Caco-2 (cell line): ENCODE measurements around the gene ELMO2. TPM values are rescaled to one million over a fixed set of nuclear protein-coding genes. Genes with fewer than 3 reads are reported as not detected.

Experiments used
- BruUV-seq: library from RNA; stranded (reverse); fragments of 400-500 nt; replicated peaks from 2 replicates; lab custom pipeline; 2021; lab: Mats Ljungman, UMichigan
- CTCF ChIA-PET: fragments of 300-600 bp; sonication (Branson Sonifier 250); formaldehyde crosslinking; loops from one replicate; lab custom pipeline; 2022; ENCODE audit warnings: antibody characterized with exemption; lab: Charles Lee
- POLR2A ChIA-PET: fragments of 300-600 bp; sonication (Branson Sonifier 250); formaldehyde crosslinking; loops from one replicate; lab custom pipeline; 2022; ENCODE audit warnings: antibody characterized with exemption; lab: Charles Lee
- DNase-seq, 2 experiments: peaks; one replicate each; pipeline versions ENCODE4 v3.0.0 to v3.0.0-alpha.2; 2020 to 2022
- H3K27me3 ChIP-seq: replicated peaks from 2 replicates; pipeline ENCODE4 v1.6.0; 2011; ENCODE audit warnings: low read length; ENCODE audit not compliant: control insufficient read depth, insufficient read depth
- H3K36me3 ChIP-seq: 2 replicates; pipeline ENCODE4 v1.5.1; 2011; ENCODE audit warnings: low read length; ENCODE audit not compliant: control insufficient read depth, insufficient read depth
- H3K4me1 ChIP-seq: fragments of 250-450 bp; sonication (Bioruptor Pico); 2 replicates; pipeline ENCODE4 v1.5.1; 2020; ENCODE audit warnings: mild to moderate bottlenecking
- H3K4me3 ChIP-seq: 2 replicates; pipeline ENCODE4 v1.5.1; 2011; ENCODE audit warnings: low read depth, mild to moderate bottlenecking, control low read depth, low read length
- H3K9me3 ChIP-seq: fragments of 250-450 bp; sonication (Bioruptor Pico); 2 replicates; pipeline ENCODE4 v1.5.1; 2020; ENCODE audit warnings: mild to moderate bottlenecking, moderate library complexity
- H3K27ac Mint-ChIP-seq: one replicate; pipeline ENCODE4 v1.8.0; 2022; ENCODE audit warnings: mixed read lengths; ENCODE audit not compliant: unreplicated experiment
- H3K27me3 Mint-ChIP-seq: one replicate; pipeline ENCODE4 v1.8.0; 2022; ENCODE audit warnings: mixed read lengths; ENCODE audit not compliant: insufficient read depth, unreplicated experiment
- H3K36me3 Mint-ChIP-seq: one replicate; pipeline ENCODE4 v1.8.0; 2022; ENCODE audit warnings: mild to moderate bottlenecking, mixed read lengths; ENCODE audit not compliant: insufficient read depth, unreplicated experiment
- H3K4me1 Mint-ChIP-seq: one replicate; pipeline ENCODE4 v1.8.0; 2022; ENCODE audit warnings: low read depth, mixed read lengths; ENCODE audit not compliant: unreplicated experiment
- H3K4me3 Mint-ChIP-seq: one replicate; pipeline ENCODE4 v1.8.0; 2022; ENCODE audit warnings: mild to moderate bottlenecking, moderate library complexity, mixed read lengths; ENCODE audit not compliant: unreplicated experiment
- H3K9me3 Mint-ChIP-seq: one replicate; pipeline ENCODE4 v1.8.0; 2022; ENCODE audit warnings: mixed read lengths; ENCODE audit not compliant: unreplicated experiment
- intact Hi-C: fragments of 100-400 bp; cut with micrococcal nuclease; formaldehyde crosslinking; loops from one replicate; pipeline ENCODE4 v1.10.0; 2022; ENCODE audit not compliant: unreplicated experiment
- total RNA-seq: library from RNA; stranded (reverse); gene quantifications from 2 replicates; pipeline ENCODE4 v1.2.3, GENCODE V29; 2022
- TF ChIP-seq, protein P1 (sequence below), 2 experiments: fragments of 200-600 bp in 1 of 2; IDR thresholded peaks; 1 replicate in 1 of 2; 2 replicates in 1 of 2; pipeline versions ENCODE4 v1.5.1 to v1.8.0; 2011 to 2022; ENCODE audit warnings: antibody characterized with exemption in 1 of 2, control low read depth in 1 of 2, inconsistent platforms in 1 of 2, low read depth in 1 of 2, low read length in 1 of 2, mild to moderate bottlenecking in 1 of 2, moderate library complexity in 1 of 2; ENCODE audit not compliant: insufficient read depth in 1 of 2, severe bottlenecking in 1 of 2, unreplicated experiment in 1 of 2

ELMO2 gene
- total RNA-seq, 1 experiment from 2014 or later = 82.4 TPM

DNA sequence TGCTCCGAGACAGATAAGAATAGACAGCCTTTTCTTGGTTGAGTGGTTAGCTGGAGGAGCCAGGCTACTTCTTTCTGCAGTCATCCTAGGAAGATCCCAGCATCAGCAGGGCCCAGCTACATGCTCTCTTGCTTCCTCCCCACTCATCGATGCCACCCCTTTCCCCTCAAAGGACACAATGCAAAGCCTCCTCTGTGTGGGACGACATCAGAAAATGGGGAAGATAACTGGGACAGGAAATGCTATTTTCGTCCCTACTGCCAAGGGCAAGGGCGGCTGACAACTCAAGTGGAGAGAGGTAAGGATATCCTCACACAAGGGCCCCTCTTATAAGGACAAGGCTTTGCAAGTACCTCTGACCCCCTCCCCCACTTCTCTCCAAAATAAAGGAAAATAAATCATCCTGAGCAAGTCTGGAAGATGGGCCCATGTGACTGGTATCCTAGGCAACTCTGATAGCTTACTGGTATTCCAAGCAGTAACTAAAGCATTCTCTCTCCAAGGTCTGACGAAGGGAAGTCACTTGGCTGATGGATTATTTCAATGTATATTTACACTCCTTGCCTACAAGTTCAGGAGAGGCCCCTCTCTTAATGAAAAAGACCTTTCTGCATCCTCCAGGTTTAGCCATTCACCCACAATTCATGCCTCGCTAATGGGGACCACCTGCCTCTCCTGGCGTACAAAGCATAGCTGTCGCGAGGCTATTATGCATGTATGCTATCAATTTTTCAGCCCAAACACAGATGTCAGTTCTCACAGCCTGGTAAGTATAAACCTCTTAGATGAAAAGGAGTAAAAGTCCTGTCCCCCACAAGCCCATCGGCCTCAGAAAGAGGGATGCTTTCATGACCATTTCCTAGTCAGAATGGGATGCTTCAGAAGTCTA lies 11.3 kb downstream of the ELMO2 start:
- no peak overlapping the region for H3K4me3 Mint-ChIP-seq
- H3K27me3 ChIP-seq = no peaks in the 10 kb centered on the region
- H3K36me3 Mint-ChIP-seq = peaks cover 35% of the 10 kb centered on the region
- no peaks in the 10 kb centered on the region for H3K9me3 Mint-ChIP-seq
- no peaks in the 10 kb centered on the region for H3K9me3 ChIP-seq
- no peak for DNase-seq
- H3K36me3 ChIP-seq = peaks cover 8% of the 10 kb centered on the region
- H3K4me1 Mint-ChIP-seq = no peaks in the 10 kb centered on the region
- CTCF ChIA-PET = no interaction called here
- no peak overlapping the region for H3K4me3 ChIP-seq
- intact Hi-C loops = no loop called here
- POLR2A ChIA-PET = interaction anchor here (1.0 kb wide), 1 partner anchor 20 kb away, joined by 4 read pairs; no protein-coding TSS in a partner anchor
- H3K27me3 Mint-ChIP-seq = no peaks in the 10 kb centered on the region
- H3K4me1 ChIP-seq = no peaks in the 10 kb centered on the region
- TF ChIP-seq, protein P1, sequence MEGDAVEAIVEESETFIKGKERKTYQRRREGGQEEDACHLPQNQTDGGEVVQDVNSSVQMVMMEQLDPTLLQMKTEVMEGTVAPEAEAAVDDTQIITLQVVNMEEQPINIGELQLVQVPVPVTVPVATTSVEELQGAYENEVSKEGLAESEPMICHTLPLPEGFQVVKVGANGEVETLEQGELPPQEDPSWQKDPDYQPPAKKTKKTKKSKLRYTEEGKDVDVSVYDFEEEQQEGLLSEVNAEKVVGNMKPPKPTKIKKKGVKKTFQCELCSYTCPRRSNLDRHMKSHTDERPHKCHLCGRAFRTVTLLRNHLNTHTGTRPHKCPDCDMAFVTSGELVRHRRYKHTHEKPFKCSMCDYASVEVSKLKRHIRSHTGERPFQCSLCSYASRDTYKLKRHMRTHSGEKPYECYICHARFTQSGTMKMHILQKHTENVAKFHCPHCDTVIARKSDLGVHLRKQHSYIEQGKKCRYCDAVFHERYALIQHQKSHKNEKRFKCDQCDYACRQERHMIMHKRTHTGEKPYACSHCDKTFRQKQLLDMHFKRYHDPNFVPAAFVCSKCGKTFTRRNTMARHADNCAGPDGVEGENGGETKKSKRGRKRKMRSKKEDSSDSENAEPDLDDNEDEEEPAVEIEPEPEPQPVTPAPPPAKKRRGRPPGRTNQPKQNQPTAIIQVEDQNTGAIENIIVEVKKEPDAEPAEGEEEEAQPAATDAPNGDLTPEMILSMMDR (IDR thresholded peaks at IDR 0.05; ENCODE audit: insufficient read depth in 1 of 2, low read depth in 1 of 2, low read length in 1 of 2, severe bottlenecking in 1 of 2, unreplicated experiment in 1 of 2) = no peak
- no peak overlapping the region for H3K27ac Mint-ChIP-seq
- BruUV-seq = no TSS peak

DNA sequence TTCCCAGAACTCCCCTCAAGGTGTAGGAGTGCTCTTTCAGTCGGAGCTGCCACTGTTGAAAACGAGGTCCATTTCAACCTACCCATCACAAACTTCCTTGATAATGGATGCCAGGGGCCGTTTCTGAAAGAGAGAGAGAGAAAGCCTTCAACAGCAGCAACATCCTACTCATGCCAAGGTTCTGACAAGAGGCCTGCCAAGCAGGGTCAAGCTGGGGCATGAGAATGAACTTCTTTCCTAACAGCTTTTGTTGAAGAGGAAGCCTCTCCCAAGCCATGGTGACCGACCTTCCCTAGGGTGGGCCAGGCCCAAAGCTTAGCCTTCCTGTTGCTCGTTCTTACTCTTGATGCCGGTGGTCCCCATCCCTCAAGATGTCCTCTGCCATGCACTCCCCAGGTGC lies 12.4 kb downstream of the ELMO2 start:
- DNase-seq = no peak
- Histone ChIP-seq H3K9me3 (no peaks in the 10 kb centered on the region), H3K4me3 (no peak overlapping the region), H3K4me1 (no peaks in the 10 kb centered on the region), H3K27me3 (no peaks in the 10 kb centered on the region), H3K36me3 (peaks cover 8% of the 10 kb centered on the region)
- POLR2A ChIA-PET = no interaction called here
- CTCF ChIA-PET = no interaction called here
- intact Hi-C loops = loop anchor here (2.0 kb wide), 1 partner anchor 13 kb away; the partner anchor contains the start of gene ELMO2
- Mint-ChIP-seq H3K4me3 (no peak overlapping the region), H3K27me3 (no peaks in the 10 kb centered on the region), H3K36me3 (peaks cover 39% of the 10 kb centered on the region), H3K9me3 (no peaks in the 10 kb centered on the region), H3K27ac (no peak overlapping the region), H3K4me1 (no peaks in the 10 kb centered on the region)
- TF ChIP-seq, protein P1 (IDR thresholded peaks at IDR 0.05; ENCODE audit: insufficient read depth in 1 of 2, low read depth in 1 of 2, low read length in 1 of 2, severe bottlenecking in 1 of 2, unreplicated experiment in 1 of 2) = no peak
- no TSS peak for BruUV-seq

DNA sequence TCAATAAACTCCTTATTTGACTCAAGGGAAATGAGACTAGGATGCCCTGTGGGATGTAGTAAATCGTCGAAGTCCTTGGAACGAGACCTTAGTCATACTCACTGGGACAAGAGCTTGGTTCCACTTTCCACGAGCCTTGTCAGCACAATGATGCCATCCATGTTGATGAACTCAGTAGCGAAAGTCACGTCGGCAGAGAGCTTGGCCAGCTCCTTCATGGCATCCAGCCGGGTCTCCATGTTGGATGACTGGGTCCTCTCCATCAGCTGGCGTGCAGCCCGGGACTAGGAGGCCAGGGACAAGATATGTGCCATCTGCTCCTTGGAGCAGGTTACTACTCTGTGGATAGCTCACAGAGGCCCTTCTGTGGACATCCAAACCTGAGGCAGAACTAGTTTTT lies 17.5 kb downstream of the ELMO2 start:
- CTCF ChIA-PET = no interaction called here
- Histone ChIP-seq H3K36me3 (peaks cover 6% of the 10 kb centered on the region), H3K9me3 (no peaks in the 10 kb centered on the region), H3K4me3 (no peak overlapping the region), H3K27me3 (no peaks in the 10 kb centered on the region), H3K4me1 (no peaks in the 10 kb centered on the region)
- H3K9me3 Mint-ChIP-seq = no peaks in the 10 kb centered on the region
- DNase-seq = no peak
- POLR2A ChIA-PET = interaction anchor here (0.7 kb wide), 1 partner anchor 25 kb away, joined by 4 read pairs; no protein-coding TSS in a partner anchor
- no peaks in the 10 kb centered on the region for H3K27me3 Mint-ChIP-seq
- no peak overlapping the region for H3K4me3 Mint-ChIP-seq
- intact Hi-C loops = no loop called here
- TF ChIP-seq, protein P1 (IDR thresholded peaks at IDR 0.05; ENCODE audit: insufficient read depth in 1 of 2, low read depth in 1 of 2, low read length in 1 of 2, severe bottlenecking in 1 of 2, unreplicated experiment in 1 of 2) = no peak
- H3K27ac Mint-ChIP-seq = no peak overlapping the region
- H3K36me3 Mint-ChIP-seq = peaks cover 45% of the 10 kb centered on the region
- no peaks in the 10 kb centered on the region for H3K4me1 Mint-ChIP-seq
- BruUV-seq = no TSS peak
